Measurements from ENCODE around the gene LRIT1.
A peak's percentile ranks its signal among the peaks of the same experiment; 100 is the strongest.
"Not testable (repeated sequence)": the region's sequence is repeated elsewhere in the genome, so short reads cannot be mapped to it uniquely, and the experiment has no call there.

Gene LRIT1

GRCh38 chr10:84241185-84241790, at the start of gene LRIT1:
TSS of gene LRIT1 (minus strand) at chr10:84241546. CDS start at chr10:84241439, 107 bp downstream.
- DNase-seq = peak; percentile 80

- no peak for DNase-seq
These were observed 48.9 kb upstream of the LRIT1 start for GRCh38 chr10:84290235-84290634.

GRCh38 chr10:84289521-84290200, 48.3 kb upstream of the LRIT1 start:
- DNase-seq = no peak

DNA sequence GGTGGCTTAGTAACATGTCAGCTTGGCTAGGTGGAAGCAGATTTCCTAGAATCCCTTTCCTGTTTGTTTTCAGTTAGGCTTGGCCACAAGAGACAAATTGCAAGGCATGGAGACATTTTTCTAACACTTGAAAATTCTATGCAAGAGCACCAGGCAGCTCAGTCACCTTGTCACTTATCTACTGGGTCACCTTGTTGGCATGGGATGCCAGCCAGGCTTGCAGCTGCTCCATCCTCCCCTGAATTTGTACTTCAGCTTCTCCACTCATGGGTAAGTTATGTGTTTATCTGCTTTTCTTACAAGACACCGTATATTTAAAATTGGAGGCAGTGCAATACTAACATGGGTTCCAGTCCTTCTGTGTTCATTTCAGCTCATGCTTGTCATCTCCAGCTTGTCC, 46.8 kb upstream of the LRIT1 start:
- DNase-seq = no peak

GRCh38 chr10:84286695-84287094, 45.3 kb upstream of the LRIT1 start:
- no peak for DNase-seq

DNA sequence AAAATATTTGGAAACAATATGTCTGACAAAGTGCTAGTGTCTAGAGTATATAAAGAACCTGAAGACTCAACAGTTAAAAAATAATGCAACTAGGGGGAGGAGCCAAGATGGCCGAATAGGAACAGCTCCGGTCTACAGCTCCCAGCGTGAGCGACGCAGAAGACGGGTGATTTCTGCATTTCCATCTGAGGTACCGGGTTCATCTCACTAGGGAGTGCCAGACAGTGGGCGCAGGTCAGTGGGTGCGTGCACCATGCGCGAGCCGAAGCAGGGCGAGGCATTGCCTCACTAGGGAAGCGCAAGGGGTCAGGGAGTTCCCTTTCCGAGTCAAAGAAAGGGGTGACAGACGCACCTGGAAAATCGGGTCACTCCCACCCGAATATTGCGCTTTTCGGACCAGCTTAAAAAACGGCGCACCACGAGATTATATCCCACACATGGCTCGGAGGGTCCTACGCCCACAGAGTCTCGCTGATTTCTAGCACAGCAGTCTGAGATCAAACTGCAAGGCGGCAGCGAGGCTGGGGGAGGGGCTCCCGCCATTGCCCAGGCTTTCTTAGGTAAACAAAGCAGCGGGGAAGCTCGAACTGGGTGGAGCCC, 38.6 kb upstream of the LRIT1 start:
- DNase-seq = not testable (repeated sequence)

- DNase-seq = no peak
These were observed 29.4 kb upstream of the LRIT1 start for GRCh38 chr10:84270708-84271107.

GRCh38 chr10:84269773-84270172, 28.4 kb upstream of the LRIT1 start:
- DNase-seq = no peak

DNA sequence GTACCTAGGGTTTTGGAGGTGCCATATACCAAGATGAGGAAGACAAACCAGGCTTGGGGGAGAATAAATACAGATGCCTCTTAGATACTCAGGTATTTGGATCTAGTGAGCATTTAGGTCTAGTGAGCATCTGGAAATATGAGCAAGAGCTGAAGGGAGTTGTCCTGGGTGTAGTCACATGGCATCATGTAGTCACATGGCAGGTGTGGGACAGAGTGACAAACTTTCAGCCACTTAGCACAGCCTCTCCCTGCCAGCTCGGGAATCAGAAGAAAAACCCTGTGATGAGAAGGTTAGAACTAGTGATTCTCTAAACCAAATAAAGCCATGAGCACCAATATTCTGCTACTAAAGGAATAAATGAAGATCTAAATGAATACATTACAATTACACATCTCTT, 27.8 kb upstream of the LRIT1 start:
- DNase-seq = no peak

- DNase-seq = peak; percentile 39
These were observed 26.3 kb upstream of the LRIT1 start for GRCh38 chr10:84267503-84268126.

GRCh38 chr10:84265418-84265817, 24.1 kb upstream of the LRIT1 start:
- peak; percentile 17 for DNase-seq

DNA sequence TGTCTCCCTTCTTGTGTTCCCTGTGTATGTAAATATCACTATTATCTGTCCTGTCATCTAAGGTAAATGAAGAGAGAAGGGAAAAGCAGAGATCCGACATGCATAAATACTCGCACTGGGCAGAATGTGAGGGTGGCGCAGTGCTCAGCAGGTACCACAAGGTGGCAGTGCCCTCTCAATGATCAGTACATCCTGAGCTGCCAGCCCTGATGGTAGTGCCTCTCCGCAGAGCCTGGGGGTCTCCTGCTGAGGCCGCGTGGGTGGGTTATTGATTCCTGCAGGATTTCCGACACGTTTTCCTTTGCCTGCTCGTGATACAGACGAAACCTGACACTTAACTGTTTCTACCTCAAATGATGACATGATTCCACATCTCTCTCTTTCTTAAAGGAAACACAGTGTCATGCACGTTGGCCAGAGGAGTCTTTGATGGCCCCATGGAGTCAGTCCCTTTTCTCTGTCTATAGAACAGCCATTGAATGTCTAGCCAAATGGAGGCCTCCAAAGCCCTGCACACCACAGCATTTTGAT, 23.3 kb upstream of the LRIT1 start:
- DNase-seq = peak; percentile 83

DNA sequence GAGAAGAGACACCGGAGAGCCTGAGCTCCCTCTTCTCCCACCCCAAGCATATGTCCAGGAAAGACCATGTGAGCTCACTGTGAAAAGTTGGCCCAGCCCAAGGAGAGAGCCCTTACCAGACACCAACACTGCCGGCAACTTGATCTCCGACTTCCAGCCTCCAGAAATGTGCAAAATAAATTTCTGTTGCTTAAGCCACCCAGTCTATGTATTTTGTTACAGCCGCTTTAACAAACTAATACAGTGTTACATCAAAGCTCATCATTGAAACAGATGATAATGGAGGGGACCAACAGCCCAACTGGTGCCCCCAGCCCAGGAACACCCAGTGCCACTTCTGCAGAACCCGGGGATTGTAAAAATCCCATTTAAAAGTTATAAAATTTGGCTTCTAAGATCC, 22.4 kb upstream of the LRIT1 start:
- DNase-seq = no peak

DNA sequence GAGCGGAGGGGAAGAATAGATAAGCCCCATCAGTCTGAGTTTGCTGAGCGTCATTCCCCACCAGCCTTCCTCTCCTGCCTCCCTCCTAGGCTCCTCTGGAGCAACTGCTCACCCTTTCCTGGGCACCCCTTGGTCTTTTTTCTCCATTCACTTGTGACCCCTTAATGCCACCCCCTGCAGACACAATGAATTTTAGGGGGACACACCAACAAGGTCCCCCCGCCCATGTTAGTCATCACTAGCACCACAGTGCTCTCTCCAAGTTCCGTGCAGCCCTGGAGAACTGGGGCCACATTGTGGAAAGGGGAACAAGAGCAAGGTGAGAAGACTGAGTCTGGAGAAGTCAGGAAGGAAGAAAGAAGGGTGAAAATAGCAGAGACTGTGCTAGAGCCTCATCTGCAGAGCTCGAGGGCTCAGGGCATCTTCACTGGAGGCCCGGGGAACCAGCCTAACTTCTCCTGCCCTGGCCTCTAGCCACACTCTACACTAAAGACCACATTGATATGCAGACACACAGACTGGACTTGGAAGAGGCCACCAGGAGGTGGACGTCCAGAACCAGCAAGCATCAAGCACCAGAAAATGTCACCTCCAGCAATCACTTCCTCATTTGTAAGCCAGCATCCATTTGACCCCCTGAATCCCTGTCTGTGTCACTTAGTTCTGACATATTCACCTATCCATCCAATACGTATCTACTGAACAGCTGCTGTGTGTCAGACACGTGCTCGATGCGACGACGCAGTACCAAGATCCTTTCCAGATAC, 21.0 kb upstream of the LRIT1 start:
- no peak for DNase-seq

- no peak for DNase-seq
These were observed 20.0 kb upstream of the LRIT1 start for GRCh38 chr10:84261236-84261915.

DNA sequence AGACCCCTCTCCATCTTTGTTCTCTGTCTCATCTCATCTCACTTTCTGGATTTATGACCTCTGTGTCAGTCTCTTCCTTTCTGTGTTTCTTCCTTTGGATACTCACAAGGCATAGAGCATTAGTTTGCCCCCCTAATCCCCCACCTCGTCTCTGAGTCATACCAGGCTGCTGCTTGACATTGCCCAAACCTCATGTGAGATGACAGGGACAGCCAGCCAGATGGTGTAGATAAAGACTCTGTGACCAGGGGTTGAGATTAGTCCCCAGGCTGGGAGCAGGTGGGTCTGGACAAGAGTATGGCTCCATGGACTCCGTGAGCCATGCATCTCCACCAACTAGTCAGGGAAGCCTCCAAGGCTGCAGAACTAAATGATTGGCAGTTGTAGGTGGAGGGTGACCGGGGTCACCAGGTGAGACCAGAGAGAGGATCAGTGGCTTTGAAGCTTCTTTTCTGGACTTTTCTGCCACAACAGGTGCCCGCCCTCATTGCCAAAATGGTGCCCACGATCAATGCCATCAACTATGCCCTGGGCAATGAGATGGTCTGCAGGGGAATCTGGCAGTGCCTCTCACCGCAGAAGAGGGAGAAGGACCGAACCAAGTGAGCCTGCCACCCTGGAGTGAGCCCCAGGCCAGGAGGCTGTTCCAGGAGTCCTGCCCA, 16.8 kb upstream of the LRIT1 start:
- DNase-seq = peak; percentile 55

- DNase-seq = no peak
These were observed 16.1 kb upstream of the LRIT1 start for GRCh38 chr10:84257343-84258020.

- DNase-seq = peak; percentile 7
These were observed 15.4 kb upstream of the LRIT1 start for GRCh38 chr10:84256510-84257342.

GRCh38 chr10:84254552-84255478, 13.5 kb upstream of the LRIT1 start:
- DNase-seq = peak; percentile 39

Data from NCI-H82 (cell line).